SU-DHL-6 (cell line): ENCODE data around the gene ASAP2.

Experiments
- H2AFZ ChIP-seq: fragments of 200-600 bp; sonication (generic); 2 replicates; pipeline ENCODE4 v1.6.1; 2014; ENCODE audit warnings: low read depth, mild to moderate bottlenecking, moderate library complexity, mixed read lengths, antibody characterized with exemption, low read length; ENCODE audit not compliant: severe bottlenecking
- H3F3A ChIP-seq: fragments of 200-600 bp; shearing (Covaris generic); 2 replicates; pipeline ENCODE4 v1.6.0; 2016; ENCODE audit warnings: antibody characterized with exemption, mild to moderate bottlenecking; ENCODE audit not compliant: insufficient read depth
- H3K27ac ChIP-seq: fragments of 200-600 bp; sonication (generic); 2 replicates; pipeline ENCODE4 v1.5.1; 2016; ENCODE audit warnings: low read depth, mild to moderate bottlenecking, low read length, moderate library complexity, mixed read lengths
- H3K27me3 ChIP-seq: fragments of 200-600 bp; sonication (generic), shearing (Covaris generic); 2 replicates; pipeline ENCODE4 v1.6.0; 2014; ENCODE audit warnings: mild to moderate bottlenecking, low read length
- H3K36me3 ChIP-seq: fragments of 200-600 bp; sonication (generic); 2 replicates; pipeline ENCODE4 v1.6.1; 2014; ENCODE audit warnings: mild to moderate bottlenecking, low read length, mixed read lengths
- H3K4me2 ChIP-seq: fragments of 300-600, 200-600 bp; shearing (Covaris generic), sonication (generic); 2 replicates; pipeline ENCODE4 v1.6.0; 2014; ENCODE audit warnings: low read length, low read depth, mild to moderate bottlenecking; ENCODE audit not compliant: poor library complexity, severe bottlenecking
- H3K4me3 ChIP-seq: fragments of 200-600 bp; sonication (generic); 2 replicates; pipeline ENCODE4 v1.5.1; 2014; ENCODE audit warnings: antibody characterized with exemption, low read length, mild to moderate bottlenecking, mixed read lengths; ENCODE audit not compliant: insufficient read depth, poor library complexity, severe bottlenecking
- H3K79me2 ChIP-seq: fragments of 200-600 bp; sonication (generic); 2 replicates; pipeline ENCODE4 v1.6.1; 2014; ENCODE audit warnings: mild to moderate bottlenecking, low read length, moderate library complexity; ENCODE audit not compliant: insufficient read depth
- H3K9ac ChIP-seq: fragments of 200-600 bp; sonication (generic); 2 replicates; pipeline ENCODE4 v1.7.0; 2014; ENCODE audit warnings: mild to moderate bottlenecking, low read length
- H3K9me2 ChIP-seq: fragments of 200-600 bp; sonication (generic); replicated peaks from 2 replicates; pipeline ENCODE4 v1.6.1; 2014; ENCODE audit warnings: low read length; ENCODE audit not compliant: insufficient read depth
- H3K9me3 ChIP-seq: fragments of 200-600 bp; sonication (generic); 2 replicates; pipeline ENCODE4 v1.6.1; 2014; ENCODE audit warnings: low read length, mixed read lengths; ENCODE audit not compliant: insufficient read depth
- H4K20me1 ChIP-seq: fragments of 200-600 bp; sonication (generic); 2 replicates; pipeline ENCODE4 v1.6.1; 2014; ENCODE audit warnings: low read depth, mild to moderate bottlenecking, antibody characterized with exemption, low read length, moderate library complexity, mixed read lengths
- CTCF ChIP-seq: fragments of 200-600 bp; sonication (generic); IDR thresholded peaks from one replicate; pipeline ENCODE4 v1.5.1; 2017; ENCODE audit warnings: antibody characterized with exemption, mild to moderate bottlenecking, low read length, moderate library complexity; ENCODE audit not compliant: insufficient read depth, poor library complexity, severe bottlenecking
- EZH2phosphoT487 ChIP-seq: fragments of 200-600 bp; sonication (generic), shearing (Covaris generic); conservative IDR thresholded peaks from 2 replicates; pipeline ENCODE4 v1.6.1; 2018; ENCODE audit warnings: mild to moderate bottlenecking, antibody characterized with exemption, low read length, moderate library complexity, mixed read lengths

The ASAP2 gene

GRCh38 chr2:9262671-9263171, 56.1 kb downstream of the ASAP2 start:
- Histone ChIP-seq H3K9ac (no peak overlapping the region), H3K27ac (no peak overlapping the region), H3K9me2 (no peaks in the 10 kb centered on the region), H3K9me3 (no peaks in the 10 kb centered on the region), H4K20me1 (no peaks in the 10 kb centered on the region), H2AFZ (no peak overlapping the region), H3K79me2 (no peaks in the 10 kb centered on the region), H3K36me3 (no peaks in the 10 kb centered on the region), H3K27me3 (no peaks in the 10 kb centered on the region), H3K4me2 (no peak overlapping the region), H3F3A (no peaks in the 10 kb centered on the region), H3K4me3 (no peak overlapping the region)
- no peak for TF ChIP-seq EZH2phosphoT487
- TF ChIP-seq CTCF, result no peak

GRCh38 chr2:9263428-9263827, 56.8 kb downstream of the ASAP2 start:
- no peak overlapping the region for H3K4me2 ChIP-seq
- TF ChIP-seq CTCF (no peak), EZH2phosphoT487 (no peak)
- H3K79me2 ChIP-seq, result no peaks in the 10 kb centered on the region
- no peaks in the 10 kb centered on the region for H3K9me3 ChIP-seq
- H3K27ac ChIP-seq, result no peak overlapping the region
- no peak overlapping the region for H3K9ac ChIP-seq
- no peaks in the 10 kb centered on the region for H4K20me1 ChIP-seq
- H3K9me2 ChIP-seq, result no peaks in the 10 kb centered on the region
- H2AFZ ChIP-seq, result no peak overlapping the region
- no peaks in the 10 kb centered on the region for H3K36me3 ChIP-seq
- no peaks in the 10 kb centered on the region for H3F3A ChIP-seq
- H3K4me3 ChIP-seq, result no peak overlapping the region
- H3K27me3 ChIP-seq, result no peaks in the 10 kb centered on the region

- H3K27ac ChIP-seq, result no peak overlapping the region
- no peak overlapping the region for H2AFZ ChIP-seq
- no peak overlapping the region for H3K4me3 ChIP-seq
- H3K9me2 ChIP-seq, result no peaks in the 10 kb centered on the region
- no peaks in the 10 kb centered on the region for H3K9me3 ChIP-seq
- H3K36me3 ChIP-seq, result no peaks in the 10 kb centered on the region
- H4K20me1 ChIP-seq, result no peaks in the 10 kb centered on the region
- no peak overlapping the region for H3K4me2 ChIP-seq
- H3F3A ChIP-seq, result no peaks in the 10 kb centered on the region
- TF ChIP-seq EZH2phosphoT487 (no peak), CTCF (no peak)
- H3K27me3 ChIP-seq, result no peaks in the 10 kb centered on the region
- no peaks in the 10 kb centered on the region for H3K79me2 ChIP-seq
- H3K9ac ChIP-seq, result no peak overlapping the region
Observed at GRCh38 chr2:9264301-9264700, 57.7 kb downstream of the ASAP2 start.
